Testis (tissue), 3 donors: ENCODE measurements around the gene TMEM37. TPM values are rescaled to one million over a fixed set of nuclear protein-coding genes. Genes with fewer than 3 reads are reported as not detected.
"Not testable (repeated sequence)": the region's sequence is repeated elsewhere in the genome, so short reads cannot be mapped to it uniquely, and the experiment has no call there.

Source experiments
- DNase-seq: peaks from one replicate; pipeline ENCODE4 v3.0.0-alpha.2; 2019
- H3K27ac ChIP-seq, 2 donors: fragments of 200-600 bp; sonication (generic); one replicate each; pipeline ENCODE4 v1.5.1; 2019
- H3K27me3 ChIP-seq: fragments of 200-600 bp; sonication (generic); one replicate; pipeline ENCODE4 v1.5.1; 2019
- H3K36me3 ChIP-seq: fragments of 200-600 bp; sonication (generic); one replicate; pipeline ENCODE4 v1.5.1; 2017; ENCODE audit warnings: low read depth; ENCODE audit errors: missing control alignments
- H3K4me1 ChIP-seq: fragments of 200-600 bp; sonication (generic); one replicate; pipeline ENCODE4 v1.5.1; 2019
- H3K4me3 ChIP-seq, 2 donors: fragments of 200-600 bp; sonication (generic); one replicate each; pipeline ENCODE4 v1.5.1; 2017 to 2019
- H3K9me3 ChIP-seq: fragments of 200-600 bp; sonication (generic); one replicate; pipeline ENCODE4 v1.5.1; 2017
- POLR2A ChIP-seq: fragments of 450-650 bp; IDR thresholded peaks from one replicate; pipeline ENCODE4 v1.6.1; 2017; ENCODE audit warnings: antibody characterized with exemption, mild to moderate bottlenecking, moderate library complexity
- WGBS, 2 donors: methylation state at CpG; one replicate each; pipeline ENCODE4 v1.1.5; 2018; 5-methylcytosine and 5-hydroxymethylcytosine counted together
- intact Hi-C: fragments of 100-400 bp; cut with DNase I; formaldehyde crosslinking; loops from one replicate; pipeline ENCODE4 v1.15.1; 2023; ENCODE audit warnings: low total_unique reads
- polyA plus RNA-seq: library from polyadenylated mRNA; stranded (reverse); fragments of 350-450 nt; fragmentation: Illumina TruSeq; extraction: RNeasy Lipid Tissue Mini Kit (QIAGEN cat#74804); gene quantifications from one replicate; pipeline ENCODE4 v1.2.3, GENCODE V29; 2014; ENCODE audit warnings: low read depth, low replicate concordance; ENCODE audit not compliant: insufficient read depth
- total RNA-seq, 2 donors: library from RNA; depleted of rRNA; stranded (reverse); fragments of >200 nt; gene quantifications; one replicate each; pipeline ENCODE4 v1.2.3, GENCODE V29; 2016
- TF ChIP-seq, protein P1 (sequence below), 3 experiments: fragments of 450-650 bp in 2 of 3; fragments of 200-600 bp in 1 of 3; sonication (generic) in 1 of 3; IDR thresholded peaks; one replicate each; pipeline ENCODE4 v1.5.1; 2016 to 2019; ENCODE audit warnings: antibody characterized with exemption in 3 of 3, mild to moderate bottlenecking in 2 of 3, moderate library complexity in 1 of 3

The TMEM37 gene
- total and polyA plus RNA-seq, 3 donors from 2014 or later: 7.0 to 14.2 (median 9.0) TPM

GRCh38 chr2:119402106-119402505, 29.5 kb upstream of the TMEM37 start:
- Histone ChIP-seq H3K4me3 (no peak overlapping the region), H3K9me3 (no peaks in the 10 kb centered on the region), H3K27me3 (no peaks in the 10 kb centered on the region), H3K27ac (no peak overlapping the region), H3K4me1 (no peaks in the 10 kb centered on the region), H3K36me3 (no peaks in the 10 kb centered on the region)
- TF ChIP-seq, protein P1, sequence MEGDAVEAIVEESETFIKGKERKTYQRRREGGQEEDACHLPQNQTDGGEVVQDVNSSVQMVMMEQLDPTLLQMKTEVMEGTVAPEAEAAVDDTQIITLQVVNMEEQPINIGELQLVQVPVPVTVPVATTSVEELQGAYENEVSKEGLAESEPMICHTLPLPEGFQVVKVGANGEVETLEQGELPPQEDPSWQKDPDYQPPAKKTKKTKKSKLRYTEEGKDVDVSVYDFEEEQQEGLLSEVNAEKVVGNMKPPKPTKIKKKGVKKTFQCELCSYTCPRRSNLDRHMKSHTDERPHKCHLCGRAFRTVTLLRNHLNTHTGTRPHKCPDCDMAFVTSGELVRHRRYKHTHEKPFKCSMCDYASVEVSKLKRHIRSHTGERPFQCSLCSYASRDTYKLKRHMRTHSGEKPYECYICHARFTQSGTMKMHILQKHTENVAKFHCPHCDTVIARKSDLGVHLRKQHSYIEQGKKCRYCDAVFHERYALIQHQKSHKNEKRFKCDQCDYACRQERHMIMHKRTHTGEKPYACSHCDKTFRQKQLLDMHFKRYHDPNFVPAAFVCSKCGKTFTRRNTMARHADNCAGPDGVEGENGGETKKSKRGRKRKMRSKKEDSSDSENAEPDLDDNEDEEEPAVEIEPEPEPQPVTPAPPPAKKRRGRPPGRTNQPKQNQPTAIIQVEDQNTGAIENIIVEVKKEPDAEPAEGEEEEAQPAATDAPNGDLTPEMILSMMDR (IDR thresholded peaks at IDR 0.05): no peak
- TF ChIP-seq POLR2A: no peak
- DNase-seq: no peak
- 93 to 94% methylated on average over 5 of the region's 5 CpGs for WGBS, 2 donors
- intact Hi-C loops: no loop called here

DNA sequence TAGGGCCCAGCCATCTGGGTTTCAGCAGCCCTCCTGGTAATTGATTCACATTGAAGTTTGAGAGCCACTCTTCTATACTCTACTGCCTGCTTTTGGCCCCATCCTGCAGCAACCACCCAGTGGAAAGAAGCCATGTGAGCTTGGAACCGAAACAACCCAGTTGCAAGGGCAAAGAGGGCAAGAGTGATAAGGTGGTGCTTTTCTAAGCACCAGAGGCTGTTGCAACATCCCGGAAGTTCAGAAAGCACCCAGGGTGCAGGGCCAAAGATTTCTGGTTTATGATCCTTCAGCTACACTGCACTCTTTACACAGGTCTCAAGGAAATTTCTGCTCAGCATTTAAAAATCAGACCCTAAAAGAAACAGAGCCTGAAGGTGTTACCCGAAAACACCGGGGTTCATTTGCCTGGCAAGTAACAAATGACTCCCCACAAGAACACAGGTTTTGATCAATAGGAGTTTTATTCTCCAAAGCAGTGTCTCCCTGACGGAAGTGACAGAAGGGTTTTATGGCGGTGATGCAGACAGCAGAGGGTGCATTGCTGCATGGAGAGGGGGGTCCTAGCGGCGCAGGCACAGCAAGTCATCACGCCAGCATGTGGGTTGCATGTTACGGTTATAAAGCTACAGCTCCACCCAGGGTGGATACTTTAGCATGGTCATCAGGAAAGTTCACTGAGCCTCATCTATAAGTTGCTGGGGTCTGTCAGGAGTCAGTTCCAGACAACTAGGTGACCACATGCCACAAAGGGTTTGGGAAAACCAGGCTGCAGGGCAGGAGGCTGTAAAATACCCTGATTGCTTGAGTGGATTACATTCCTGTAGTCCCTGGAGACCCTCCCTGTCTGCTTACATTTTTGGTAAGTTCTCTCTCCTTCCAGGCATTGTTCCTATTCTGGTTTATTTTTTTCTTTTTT, 28.8 kb upstream of the TMEM37 start:
- H3K27ac ChIP-seq: no peak overlapping the region
- WGBS, 2 donors: 81 to 84% methylated on average over 10 of the region's 10 CpGs

GRCh38 chr2:119403618-119404017, 28.0 kb upstream of the TMEM37 start:
- intact Hi-C loops, H3K4me3 ChIP-seq, H3K4me1 ChIP-seq, DNase-seq, H3K27ac ChIP-seq, H3K9me3 ChIP-seq, H3K36me3 ChIP-seq, H3K27me3 ChIP-seq: not testable (repeated sequence)
- 89% methylated on average over 12 of the region's 12 CpGs for WGBS, 2 donors

More for the DNA sequence above, 28.8 kb upstream of the TMEM37 start:
- Histone ChIP-seq H3K4me1 (no peaks in the 10 kb centered on the region), H3K36me3 (no peaks in the 10 kb centered on the region), H3K9me3 (no peaks in the 10 kb centered on the region), H3K27me3 (no peaks in the 10 kb centered on the region), H3K4me3 (no peak overlapping the region)
- no peak for DNase-seq
- TF ChIP-seq, protein P1 (IDR thresholded peaks at IDR 0.05): no peak
- TF ChIP-seq POLR2A: no peak
- intact Hi-C loops: no loop called here

DNA sequence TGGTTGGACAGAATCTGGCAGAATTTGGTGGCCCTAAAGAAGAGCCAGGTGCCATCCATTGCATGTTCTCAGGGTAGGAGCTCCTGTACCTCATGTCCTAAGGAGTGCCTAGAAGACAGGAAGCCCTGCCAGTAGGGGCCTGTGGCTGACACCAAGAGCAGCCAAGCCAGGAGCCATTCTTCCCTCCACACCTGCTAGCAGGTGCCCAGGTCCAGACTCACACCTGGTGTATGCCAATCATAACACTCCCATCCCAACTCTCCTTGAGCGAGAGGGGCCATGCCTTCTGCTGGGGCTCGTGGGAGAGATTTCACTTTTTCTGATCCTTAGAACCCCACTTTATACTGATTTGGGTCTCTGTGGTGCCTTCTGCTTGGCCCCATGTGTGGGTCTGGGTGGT, 26.5 kb upstream of the TMEM37 start:
- WGBS, 2 donors: 86 to 94% methylated on average over 2 of the region's 2 CpGs
- H3K9me3 ChIP-seq: no peaks in the 10 kb centered on the region
- TF ChIP-seq POLR2A: no peak
- TF ChIP-seq, protein P1 (IDR thresholded peaks at IDR 0.05): no peak
- no peaks in the 10 kb centered on the region for H3K36me3 ChIP-seq
- H3K4me1 ChIP-seq: no peaks in the 10 kb centered on the region
- no peak overlapping the region for H3K27ac ChIP-seq
- DNase-seq: no peak
- H3K27me3 ChIP-seq: no peaks in the 10 kb centered on the region
- intact Hi-C loops: loop anchor here (5.0 kb wide), 1 partner anchor 67 kb away; no protein-coding TSS in a partner anchor
- no peak overlapping the region for H3K4me3 ChIP-seq

DNA sequence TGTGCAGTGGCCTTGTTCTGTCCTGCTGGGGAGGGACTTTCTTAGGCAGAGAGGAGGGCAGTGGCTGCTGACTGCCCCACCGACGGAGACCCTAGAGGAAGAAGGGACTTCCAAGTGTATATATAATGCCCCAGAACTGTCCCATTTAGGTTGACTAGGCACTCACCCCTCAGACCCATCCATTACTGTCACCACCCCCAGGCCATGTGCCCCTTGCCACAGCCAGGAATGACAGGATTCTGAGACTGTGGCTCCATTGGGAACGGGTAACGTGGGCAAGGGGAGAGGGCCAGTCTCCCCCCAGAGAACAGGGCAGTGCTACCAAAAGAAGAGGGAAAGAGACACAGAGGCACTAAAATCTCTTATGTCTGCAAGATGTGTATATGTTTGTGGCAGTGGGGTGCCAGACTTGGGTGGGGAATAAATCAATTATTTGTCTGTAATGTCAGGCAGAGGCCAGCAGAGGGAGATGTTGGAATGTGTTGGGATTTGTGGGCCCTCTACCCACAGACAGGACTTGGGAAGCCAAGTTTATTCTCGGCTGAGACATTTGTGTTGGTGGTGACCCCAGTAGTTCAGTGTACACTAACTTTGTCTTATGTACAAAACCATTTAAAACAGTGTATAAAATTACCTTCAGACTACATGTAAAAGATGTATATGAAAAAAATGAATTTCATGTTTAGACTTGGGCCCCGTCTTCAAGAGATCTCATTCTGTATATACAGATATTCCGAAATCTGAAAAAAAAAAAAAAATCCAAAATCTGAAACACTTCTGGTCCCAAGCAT, 24.0 kb upstream of the TMEM37 start:
- Histone ChIP-seq H3K4me1 (no peaks in the 10 kb centered on the region), H3K27me3 (no peaks in the 10 kb centered on the region), H3K27ac (no peak overlapping the region), H3K36me3 (no peaks in the 10 kb centered on the region), H3K9me3 (no peaks in the 10 kb centered on the region), H3K4me3 (no peak overlapping the region)
- intact Hi-C loops: loop anchor here (5.0 kb wide), 1 partner anchor 65 kb away; no protein-coding TSS in a partner anchor
- 65 to 73% methylated on average over 7 of the region's 7 CpGs for WGBS, 2 donors
- TF ChIP-seq POLR2A: no peak
- TF ChIP-seq, protein P1 (IDR thresholded peaks at IDR 0.05): peak; percentile 83 to 94 (median 87)
- DNase-seq: peak; percentile 72
